GM18909 (cell line): ENCODE data around the gene PKNOX2.

Experiments
- ATAC-seq: cut with Tn5 transposase; IDR thresholded peaks from one replicate; pipeline ENCODE4 v1.9.1; 2021; ENCODE audit warnings: mild to moderate bottlenecking; ENCODE audit not compliant: unreplicated experiment, poor library complexity

The PKNOX2 gene

DNA sequence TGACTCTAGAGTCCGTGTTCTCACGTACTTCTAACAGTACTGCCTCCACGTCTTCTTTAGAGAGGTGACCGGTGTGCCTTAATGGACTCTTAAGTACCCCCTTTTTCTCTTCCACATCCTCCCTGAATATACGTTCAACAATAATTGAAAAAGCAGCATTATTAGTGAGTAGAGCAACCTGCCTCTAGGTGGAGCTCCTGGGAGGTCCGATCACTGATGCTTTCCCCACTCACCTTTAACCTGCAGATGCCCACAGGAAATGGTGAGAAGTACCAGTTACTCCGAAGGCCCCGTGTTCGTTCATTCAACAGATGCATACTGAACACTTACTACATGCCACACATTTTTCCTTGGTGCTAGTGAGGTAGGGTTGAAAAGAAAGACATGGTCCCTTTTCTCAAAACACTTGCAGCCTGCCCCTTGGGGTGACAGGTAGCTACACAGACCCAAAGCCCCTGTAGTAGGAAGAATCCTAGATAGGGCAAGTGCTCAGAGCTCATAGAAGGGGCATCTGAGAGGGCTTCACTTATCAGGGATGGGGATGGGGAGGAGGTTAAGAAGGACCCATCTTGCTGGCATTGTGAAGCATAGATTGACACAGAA is 258.8 kb downstream of the PKNOX2 start:
- ATAC-seq, result no peak

DNA sequence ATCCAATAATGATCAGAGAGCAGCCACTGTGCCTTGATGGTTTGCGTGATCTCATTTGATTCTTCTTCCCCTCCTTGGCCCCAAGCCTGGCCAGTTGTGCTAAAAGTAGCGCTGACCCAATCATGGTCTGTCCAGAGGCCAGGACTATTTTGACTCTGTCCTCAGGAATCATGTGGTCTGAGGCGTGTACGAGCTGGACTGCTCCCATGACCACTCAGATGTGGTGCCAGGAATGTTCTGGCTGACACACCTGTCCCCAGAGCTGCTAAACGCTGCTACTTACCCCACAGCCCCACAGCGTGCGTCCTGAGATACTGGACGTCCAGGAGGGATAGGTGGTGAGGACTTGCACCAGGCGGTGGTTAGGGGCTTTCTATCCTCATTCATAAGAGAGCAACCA is 261.1 kb downstream of the PKNOX2 start:
- ATAC-seq, result no peak

DNA sequence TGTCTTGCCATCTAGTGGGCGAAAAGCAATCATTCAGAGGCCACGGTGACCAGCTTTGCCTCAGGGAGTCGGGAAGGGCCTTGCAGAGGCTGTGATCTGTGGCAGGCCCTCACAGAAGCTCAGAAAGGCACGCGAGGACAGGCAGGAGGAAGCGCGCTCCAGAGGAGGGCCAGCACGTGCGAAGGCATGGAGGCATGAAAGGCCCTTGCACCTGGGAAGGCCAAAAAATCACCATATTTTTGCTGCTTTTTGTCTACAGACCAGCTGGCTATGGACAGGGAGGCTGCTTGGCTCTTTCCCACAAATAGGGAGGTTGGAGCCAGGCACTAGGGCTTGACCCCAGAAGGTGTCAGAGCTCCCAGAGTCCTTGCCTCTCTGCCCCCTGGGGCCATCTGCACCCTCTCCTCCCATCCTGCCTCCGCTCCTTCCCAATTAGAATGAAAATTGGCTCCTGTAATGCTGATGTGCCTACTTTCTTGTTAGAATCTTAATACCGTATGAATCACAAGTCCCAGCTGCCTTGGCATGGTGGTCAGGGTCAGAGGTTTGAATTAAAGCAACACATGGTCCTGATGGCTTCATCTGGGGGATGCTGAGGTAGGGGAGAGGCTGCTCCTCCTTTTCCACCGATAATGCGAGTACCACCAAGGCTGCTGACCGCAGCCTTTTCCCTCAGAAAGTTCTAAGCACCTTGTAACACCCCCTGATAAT is 262.4 kb downstream of the PKNOX2 start:
- no peak for ATAC-seq

DNA sequence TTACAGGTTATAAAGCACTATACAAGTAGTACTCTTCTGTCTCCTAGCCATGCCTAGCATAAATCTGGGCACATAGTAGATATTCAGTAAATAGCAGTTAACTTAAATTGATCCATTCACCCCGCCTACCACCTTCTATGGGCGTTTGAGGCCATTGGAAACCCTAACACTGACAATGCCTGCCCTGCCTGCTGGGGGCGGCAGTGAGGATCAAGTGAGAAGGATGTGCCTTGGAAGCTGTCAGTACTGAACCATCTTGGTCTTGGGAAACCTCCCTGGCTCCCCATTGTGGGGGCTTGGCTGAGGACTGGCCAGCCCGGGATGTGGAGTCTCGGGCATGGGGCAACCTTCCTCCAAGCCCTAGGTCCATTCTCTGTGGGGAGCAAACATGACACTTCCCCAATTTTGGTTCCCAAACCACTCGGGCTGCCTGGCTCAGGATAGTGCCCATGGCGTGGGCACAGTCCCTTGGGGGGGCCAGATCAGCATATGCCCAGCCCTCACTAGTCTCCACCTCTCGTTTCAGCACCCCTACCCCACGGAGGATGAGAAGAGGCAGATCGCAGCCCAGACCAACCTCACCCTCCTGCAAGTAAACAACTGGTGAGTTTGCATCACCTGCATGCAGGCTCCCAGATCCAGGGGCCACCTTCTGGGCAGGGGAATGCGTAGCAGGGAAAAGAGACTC is 264.1 kb downstream of the PKNOX2 start:
- no peak for ATAC-seq

DNA sequence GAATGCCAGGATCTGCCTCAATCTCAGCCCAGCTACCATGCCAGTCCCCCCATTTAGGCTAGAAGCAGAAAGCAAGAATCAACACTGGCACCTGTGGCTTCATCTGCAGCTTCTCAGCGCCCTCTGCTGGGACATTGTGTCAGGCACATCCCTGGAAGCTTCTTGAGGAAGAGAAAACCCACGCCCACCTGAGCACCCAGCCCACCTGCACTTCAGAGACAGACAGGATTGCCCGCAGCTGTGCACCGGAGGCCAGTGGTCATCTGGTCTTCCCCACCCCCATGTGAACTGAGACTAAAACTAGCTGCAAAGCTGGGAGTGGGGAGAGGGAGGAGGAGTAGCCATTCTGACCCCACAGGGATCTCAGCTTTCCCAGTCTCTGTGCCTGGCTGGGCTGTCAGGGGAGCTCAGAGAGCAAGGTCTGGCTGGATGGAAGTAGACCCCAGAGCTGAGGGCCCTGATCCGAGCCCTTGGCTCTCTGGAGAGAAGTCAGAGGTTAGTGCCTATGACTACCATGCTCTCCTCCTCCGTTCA is 264.7 kb downstream of the PKNOX2 start:
- peak; percentile 55 for ATAC-seq

DNA sequence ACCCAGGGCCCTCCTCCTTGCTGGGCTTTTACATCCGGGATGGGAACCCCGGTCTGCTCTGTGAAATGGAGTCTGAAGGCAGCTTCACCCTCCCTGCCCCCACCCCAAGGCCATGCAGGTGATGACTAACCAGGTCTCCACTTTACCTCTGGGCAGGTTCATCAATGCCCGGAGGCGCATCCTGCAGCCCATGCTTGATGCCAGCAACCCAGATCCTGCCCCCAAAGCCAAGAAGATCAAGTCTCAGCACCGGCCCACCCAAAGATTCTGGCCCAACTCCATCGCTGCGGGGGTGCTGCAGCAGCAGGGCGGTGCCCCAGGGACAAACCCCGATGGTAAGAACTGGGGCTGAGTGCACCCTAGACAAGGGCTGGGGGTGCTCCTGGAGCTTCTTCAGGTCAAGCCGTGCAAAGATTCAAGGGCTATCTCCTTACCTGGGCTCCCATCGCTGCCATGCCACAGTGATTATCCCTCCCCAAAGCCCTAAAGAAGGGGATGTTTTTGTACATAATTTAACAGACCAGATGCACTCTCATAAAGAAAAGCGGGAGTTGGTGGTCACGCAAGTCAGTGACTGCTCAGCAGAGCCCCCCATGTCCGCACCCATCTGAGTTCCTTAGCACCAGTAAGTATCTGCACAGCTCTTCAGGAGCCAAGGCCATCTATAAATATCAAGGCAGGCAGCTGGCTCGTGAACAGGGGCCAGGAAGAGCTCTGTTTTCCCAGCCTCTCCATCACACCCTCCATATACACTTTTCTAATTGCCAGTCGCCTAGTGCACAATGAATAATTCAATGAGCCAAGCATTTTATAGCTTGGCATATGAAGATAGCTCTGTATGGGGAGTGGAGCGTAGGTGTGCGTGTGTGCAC is 265.5 kb downstream of the PKNOX2 start:
- no peak for ATAC-seq

DNA sequence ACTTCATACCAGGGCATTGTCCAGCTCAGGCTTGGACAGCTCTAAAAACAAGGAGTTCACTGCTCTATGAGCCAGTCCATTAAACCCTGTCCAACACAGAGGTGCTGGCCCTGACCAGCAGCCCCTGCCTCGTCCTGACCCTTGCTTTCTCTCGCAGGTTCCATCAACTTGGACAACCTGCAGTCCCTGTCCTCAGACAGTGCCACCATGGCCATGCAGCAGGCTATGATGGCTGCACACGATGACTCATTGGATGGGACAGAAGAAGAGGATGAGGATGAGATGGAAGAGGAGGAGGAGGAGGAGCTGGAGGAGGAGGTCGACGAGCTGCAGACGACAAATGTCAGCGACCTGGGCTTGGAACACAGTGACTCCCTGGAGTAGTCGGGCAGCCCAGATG is 266.5 kb downstream of the PKNOX2 start:
- ATAC-seq, result no peak

DNA sequence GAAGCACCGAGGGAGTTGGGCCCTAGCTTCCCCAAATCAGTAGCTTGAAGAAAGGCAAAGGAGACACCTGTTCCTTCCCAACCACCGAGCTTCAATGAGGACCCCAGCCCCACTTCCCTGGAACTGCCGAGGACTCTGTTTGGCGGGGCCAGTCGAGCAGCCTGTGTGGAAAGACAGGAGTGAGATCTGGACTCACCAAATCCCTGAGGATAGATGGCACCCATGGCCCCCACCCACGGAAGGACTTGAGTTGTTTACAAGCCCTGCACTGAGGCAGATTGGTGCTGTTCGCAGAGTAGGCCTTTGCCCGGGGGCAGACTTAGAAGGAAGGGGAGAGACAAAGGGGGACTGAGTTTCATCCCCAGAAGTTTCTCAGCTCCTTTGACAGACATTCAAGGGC is 266.9 kb downstream of the PKNOX2 start:
- no peak for ATAC-seq

DNA sequence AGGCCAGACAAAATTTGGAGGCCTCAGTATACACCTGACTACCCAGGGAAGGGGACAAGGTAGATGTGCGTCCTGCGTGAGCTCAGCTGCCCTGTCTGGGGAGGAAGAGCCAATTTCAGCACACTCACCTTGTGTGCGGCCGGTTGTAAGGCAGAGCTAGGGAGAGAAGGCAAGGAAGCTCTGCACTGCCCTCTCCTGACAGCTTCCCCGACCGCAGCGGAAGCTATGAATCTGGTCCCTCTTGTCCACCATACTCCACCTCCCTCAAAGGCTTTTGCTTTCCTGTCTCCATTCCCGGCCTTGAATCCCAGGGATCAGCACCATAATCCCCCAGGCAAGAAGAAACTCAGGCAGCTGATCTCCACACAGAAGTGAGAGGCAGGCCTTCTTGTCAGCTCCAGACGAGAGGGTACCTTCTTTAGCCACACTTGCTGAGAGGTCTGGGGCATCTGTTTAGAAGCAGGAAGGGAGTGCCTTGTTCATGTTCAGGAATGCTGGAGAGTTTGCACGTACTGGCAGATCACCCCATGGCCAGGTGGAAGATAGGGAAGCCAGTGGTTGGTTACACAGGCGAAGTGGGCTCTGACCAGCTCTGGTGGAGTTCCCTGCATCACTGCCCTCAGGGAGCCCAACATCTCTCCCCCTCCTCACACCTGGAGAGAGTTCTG is 269.0 kb downstream of the PKNOX2 start:
- no peak for ATAC-seq

DNA sequence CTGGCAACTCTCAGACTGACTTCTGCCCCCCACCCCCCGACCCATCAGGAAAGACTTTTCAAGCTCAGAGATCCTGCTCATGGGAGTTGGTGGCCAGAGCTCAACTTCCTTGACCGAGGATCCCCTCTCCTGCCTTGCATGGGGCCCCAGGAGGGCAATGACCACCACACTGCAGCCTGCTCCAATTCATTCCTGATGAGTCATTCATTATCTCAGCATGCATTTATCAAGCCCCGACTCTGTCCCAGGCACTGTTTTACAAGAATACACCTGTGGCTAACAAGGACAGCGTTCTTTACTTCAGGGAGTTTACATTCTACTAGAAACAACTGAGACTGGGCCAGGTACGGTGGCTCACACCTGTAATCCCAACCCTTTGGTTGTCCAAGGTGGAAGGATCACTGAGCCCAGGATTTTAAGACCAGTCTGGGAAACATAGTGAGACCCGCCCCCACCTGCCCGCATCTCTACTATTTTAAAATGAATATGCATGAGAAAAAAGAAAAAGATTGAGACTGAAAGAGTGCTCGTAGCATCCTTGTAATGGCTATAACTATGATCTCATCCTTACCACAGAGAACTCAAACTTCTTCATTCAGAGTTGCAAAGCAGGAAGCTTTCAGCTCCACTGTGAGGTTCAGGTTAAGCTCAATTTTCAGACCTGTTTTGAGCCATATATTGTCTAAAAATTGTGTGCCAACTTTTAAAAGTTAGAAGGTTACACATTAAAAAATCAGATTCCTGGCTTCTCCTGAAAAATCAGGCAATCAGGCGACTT is 271.1 kb downstream of the PKNOX2 start:
- no peak for ATAC-seq

DNA sequence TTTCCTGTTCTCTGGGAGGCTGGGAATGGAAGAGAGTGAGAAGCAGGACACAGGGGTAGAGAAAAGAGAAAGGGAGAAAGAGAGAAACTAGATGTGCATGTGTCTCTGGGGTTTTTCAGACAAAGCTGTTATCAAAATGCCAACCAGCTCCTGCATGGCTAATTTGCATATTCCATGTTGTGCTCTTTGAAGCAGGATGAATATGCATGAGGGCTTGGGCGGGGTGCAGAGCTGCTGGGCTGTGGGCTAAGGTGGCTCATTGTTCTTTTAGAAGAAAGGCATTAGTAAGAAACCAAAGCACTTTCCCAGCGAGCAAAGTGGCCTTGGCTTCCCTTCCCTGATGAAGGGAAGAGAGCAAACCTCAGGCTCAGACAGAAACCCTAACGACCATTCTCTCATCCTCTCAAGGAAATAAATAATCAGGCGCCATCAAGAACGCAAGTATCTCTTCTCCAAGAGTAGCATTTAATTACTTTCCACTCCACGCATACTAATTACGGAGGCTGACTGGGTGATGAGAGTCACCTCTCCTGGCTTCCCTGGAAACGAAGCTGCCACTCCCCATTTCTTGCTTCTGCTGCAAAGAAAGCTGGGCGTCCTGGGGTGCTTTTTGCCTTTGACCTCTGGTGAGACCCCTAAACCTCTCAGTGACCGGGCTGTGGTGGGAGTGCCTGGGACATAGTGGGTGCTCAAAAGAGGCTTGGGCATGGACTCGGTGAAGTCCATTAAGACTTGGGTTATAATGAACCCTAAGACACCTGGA is 277.3 kb downstream of the PKNOX2 start:
- no peak for ATAC-seq

DNA sequence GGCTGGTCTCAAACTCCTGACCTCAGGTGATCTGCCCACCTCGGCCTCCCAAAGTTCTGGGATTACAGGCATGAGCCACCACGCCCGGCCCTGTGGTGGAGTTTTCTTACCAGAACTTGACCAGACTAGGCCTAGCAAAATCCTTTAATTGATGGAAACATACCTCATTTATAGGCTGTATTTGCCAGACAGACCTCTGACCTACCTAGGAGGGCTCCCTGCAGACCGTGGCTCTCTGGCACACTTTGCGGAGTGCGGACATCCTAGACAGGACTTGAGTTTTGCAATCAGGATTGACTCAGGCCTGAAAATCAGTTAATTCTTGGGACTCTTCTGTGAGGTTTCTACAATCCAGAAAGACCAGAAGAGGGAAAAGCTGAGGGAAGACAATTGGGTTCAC is 278.4 kb downstream of the PKNOX2 start:
- ATAC-seq, result no peak

DNA sequence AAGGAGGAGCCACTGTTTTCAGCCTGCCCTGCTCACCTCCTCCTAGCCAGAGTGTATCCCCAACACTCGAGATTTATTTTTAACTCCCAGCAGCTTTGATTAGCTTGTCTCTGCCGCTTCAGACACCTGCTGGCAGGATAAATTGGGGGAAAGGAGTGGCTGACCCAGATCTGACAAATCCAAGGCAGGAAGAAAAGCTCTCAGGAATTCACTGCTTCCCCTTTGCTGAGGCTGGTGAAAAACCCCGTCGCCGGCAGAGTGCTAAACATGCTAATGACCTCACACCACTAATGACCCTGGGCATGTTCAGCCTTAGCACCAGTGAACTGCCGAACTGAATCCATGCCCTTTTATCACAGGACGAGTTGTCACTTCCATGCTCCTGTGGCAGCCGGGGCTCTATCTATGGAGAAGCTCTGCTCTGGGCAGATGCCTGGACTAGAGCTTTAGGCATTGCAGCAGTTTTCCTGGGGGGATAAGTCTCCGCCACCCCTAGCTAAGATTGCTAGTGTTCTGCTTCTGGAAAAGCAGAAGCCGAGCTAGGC is 279.3 kb downstream of the PKNOX2 start:
- no peak for ATAC-seq

DNA sequence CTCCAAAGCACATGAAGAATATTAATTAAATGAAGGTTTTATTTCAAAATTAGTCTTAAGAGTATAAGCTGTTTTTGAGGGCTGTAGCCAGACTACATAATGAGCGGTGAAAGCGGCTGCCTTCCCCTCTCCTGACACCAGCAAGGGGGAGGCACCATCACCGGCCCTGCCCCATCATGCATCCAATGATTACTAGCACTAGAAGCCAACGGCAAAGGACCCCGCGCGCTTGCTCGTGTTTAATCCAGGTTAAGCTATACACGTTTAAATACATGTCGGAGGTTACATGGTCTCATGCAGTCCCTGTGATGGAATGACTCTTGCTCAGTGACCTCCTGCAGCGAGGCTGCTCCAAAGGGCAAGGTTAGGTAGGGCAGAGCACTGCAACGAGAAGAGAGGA is 281.2 kb downstream of the PKNOX2 start:
- ATAC-seq, result no peak

DNA sequence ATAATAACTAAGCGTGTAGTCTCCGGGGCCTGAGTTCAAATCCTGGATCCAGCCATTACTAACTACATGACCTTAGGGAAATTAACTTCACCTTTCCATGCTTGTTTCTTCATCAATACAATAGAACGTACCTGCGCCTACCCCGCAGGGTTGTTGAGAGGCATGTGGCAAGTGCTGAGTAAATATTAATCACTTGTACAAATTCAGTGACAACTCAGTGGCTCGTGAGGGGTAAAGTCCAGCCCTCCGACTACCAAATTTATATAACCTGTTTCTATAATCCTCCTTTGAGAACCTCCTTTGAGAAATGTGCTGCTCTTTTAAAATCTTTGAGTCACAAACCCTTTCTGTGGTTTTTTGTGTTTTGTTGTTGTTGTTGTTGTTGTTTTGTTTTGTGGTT is 281.7 kb downstream of the PKNOX2 start:
- ATAC-seq, result no peak

DNA sequence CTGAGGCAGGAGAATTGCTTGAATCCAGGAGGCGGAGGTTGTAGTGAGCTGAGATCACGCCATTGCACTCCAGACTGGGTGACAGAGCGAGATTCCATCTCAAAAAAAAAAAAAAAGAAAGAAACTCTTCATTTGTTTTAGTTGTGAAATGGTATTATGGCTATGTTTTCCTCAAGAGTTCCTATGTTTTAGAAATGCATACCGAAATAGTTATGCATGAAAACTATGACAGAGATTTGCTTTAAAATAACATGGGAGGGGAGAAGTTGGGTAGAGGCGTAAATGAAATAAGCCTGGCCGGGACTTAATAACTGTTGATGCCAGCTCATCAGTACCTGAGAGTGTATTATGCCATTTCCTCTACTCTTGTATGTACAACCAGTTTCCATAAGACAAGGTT is 283.2 kb downstream of the PKNOX2 start:
- no peak for ATAC-seq

DNA sequence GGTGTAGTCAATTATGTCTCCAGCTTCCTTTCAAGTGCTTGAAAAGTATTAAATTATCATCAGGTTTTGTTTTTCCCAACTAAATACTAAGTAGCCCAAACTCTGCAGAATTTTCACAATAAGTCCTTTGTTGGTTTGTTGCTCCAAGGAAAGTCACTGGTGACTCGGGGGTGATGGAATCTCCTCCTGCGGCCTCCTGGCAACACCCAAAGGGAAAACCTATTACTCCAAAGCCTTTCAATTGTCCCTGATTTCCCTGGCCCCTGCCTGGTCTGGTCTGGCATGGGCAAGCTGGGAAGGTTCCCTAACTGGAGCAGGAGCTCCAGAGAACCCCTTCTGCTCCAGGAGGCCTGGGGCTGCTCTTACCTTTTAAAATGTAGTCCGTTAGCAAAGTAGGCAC is 283.6 kb downstream of the PKNOX2 start:
- ATAC-seq, result no peak

DNA sequence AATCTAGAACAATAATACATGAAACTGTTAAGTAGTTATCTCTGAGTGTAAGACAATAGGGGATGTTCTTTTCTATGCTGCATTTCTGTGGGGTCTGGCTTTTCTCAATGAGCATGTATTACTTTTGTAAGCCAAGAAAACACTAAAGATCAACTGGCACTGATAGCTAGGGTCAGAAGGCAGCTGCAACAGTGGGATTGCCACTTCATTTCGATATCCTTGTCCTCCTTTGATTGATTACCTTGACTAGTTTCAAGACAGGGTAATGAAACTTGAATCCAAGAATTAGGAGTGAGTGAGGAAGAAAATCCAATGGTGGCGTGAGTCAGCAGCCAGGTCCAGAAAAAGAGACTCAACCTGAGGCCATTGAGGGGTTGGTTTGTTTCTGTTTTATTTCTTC is 285.0 kb downstream of the PKNOX2 start:
- ATAC-seq, result no peak
